GM10266 (cell line): ENCODE data around the gene LIPI.

Experiments
- DNase-seq: peaks from one replicate; pipeline ENCODE4 v3.0.0; 2012; ENCODE audit errors: extremely low spot score
- CTCF ChIP-seq: IDR thresholded peaks from 2 replicates; pipeline ENCODE4 v1.5.1; 2012; ENCODE audit warnings: mild to moderate bottlenecking, low read depth; ENCODE audit not compliant: control insufficient read depth, insufficient read depth; ENCODE audit errors: missing control alignments

LIPI gene

GRCh38 chr21:14075346-14076142 lies 135.2 kb downstream of the LIPI start:
- no peak for TF ChIP-seq CTCF
- DNase-seq, result no peak

- no peak for DNase-seq
- no peak for TF ChIP-seq CTCF
Observed at GRCh38 chr21:14074177-14074576, 136.6 kb downstream of the LIPI start.

GRCh38 chr21:14073615-14074014 lies 137.1 kb downstream of the LIPI start:
- DNase-seq, result no peak
- TF ChIP-seq CTCF, result no peak

- no peak for TF ChIP-seq CTCF
- DNase-seq, result no peak
Observed at GRCh38 chr21:14072761-14073535, 137.8 kb downstream of the LIPI start.

- TF ChIP-seq CTCF, result no peak
- DNase-seq, result no peak
Observed at GRCh38 chr21:14071902-14072734, 138.6 kb downstream of the LIPI start.

GRCh38 chr21:14070968-14071367 lies 139.8 kb downstream of the LIPI start:
- DNase-seq, result no peak
- no peak for TF ChIP-seq CTCF
